Gastroesophageal sphincter (tissue), 4 donors: ENCODE measurements around the gene MOB3B. TPM values are rescaled to one million over a fixed set of nuclear protein-coding genes. Genes with fewer than 3 reads are reported as not detected.
"Not testable (repeated sequence)": the region's sequence is repeated elsewhere in the genome, so short reads cannot be mapped to it uniquely, and the experiment has no call there.

Source experiments
- ATAC-seq: fragments of 150-250 bp; one replicate; pipeline ENCODE4 v1.9.1; 2016; ENCODE audit warnings: mild to moderate bottlenecking, moderate library complexity
- H3K27ac ChIP-seq, 4 donors: fragments of 200-600 bp; sonication (generic) in 3 of 4; 1 replicate in 3 of 4; 2 replicates in 1 of 4; pipeline ENCODE4 v1.5.1; 2016 to 2019
- H3K27me3 ChIP-seq: fragments of 200-600 bp; sonication (generic); one replicate; pipeline ENCODE4 v1.5.1; 2019
- H3K36me3 ChIP-seq, 2 donors: fragments of 200-600 bp; sonication (generic); one replicate each; pipeline ENCODE4 v1.5.1; 2019; ENCODE audit warnings: control low read depth in 1 of 2
- H3K4me1 ChIP-seq, 3 donors: fragments of 200-600 bp; sonication (generic); 1 replicate in 2 of 3; 2 replicates in 1 of 3; pipeline ENCODE4 v1.5.1; 2016 to 2019; ENCODE audit warnings: control low read depth in 2 of 3
- H3K4me3 ChIP-seq, 2 donors: fragments of 200-600 bp; sonication (generic); one replicate each; pipeline ENCODE4 v1.5.1; 2019; ENCODE audit warnings: mild to moderate bottlenecking in 1 of 2, moderate library complexity in 1 of 2
- H3K9me3 ChIP-seq, 3 donors: fragments of 200-600 bp; sonication (generic); one replicate each; pipeline ENCODE4 v1.5.1; 2017 to 2019; ENCODE audit warnings: control low read depth in 2 of 3
- CTCF ChIP-seq, 4 experiments: fragments of 200-600 bp in 2 of 4; fragments of 450-650 bp in 2 of 4; sonication (generic) in 1 of 4; IDR thresholded peaks; one replicate each; pipeline ENCODE4 v1.5.1; 2017 to 2019; ENCODE audit warnings: antibody characterized with exemption in 4 of 4, mild to moderate bottlenecking in 2 of 4, moderate library complexity in 2 of 4
- EP300 ChIP-seq: sonication (generic); formaldehyde crosslinking; IDR thresholded peaks from one replicate; pipeline ENCODE4 v1.6.1; 2017; ENCODE audit warnings: antibody characterized with exemption, mild to moderate bottlenecking
- POLR2A ChIP-seq, 2 donors: fragments of 450-650 bp; IDR thresholded peaks; one replicate each; pipeline ENCODE4 v1.6.1; 2017; ENCODE audit warnings: antibody characterized with exemption in 2 of 2, mild to moderate bottlenecking in 2 of 2, moderate library complexity in 1 of 2
- POLR2AphosphoS5 ChIP-seq: sonication (generic); formaldehyde crosslinking; IDR thresholded peaks from one replicate; pipeline ENCODE4 v1.6.1; 2017; ENCODE audit warnings: antibody characterized with exemption
- WGBS, 2 donors: methylation state at CpG; one replicate each; pipeline ENCODE4 v1.1.5; 2018; ENCODE audit warnings: low coverage in 1 of 2; 5-methylcytosine and 5-hydroxymethylcytosine counted together
- total RNA-seq, 4 donors: library from RNA; depleted of rRNA; stranded (reverse); fragments of >200 nt; gene quantifications; one replicate each; pipeline ENCODE4 v1.1.0, GENCODE V29; 2016

MOB3B gene
- total RNA-seq, 4 donors from 2014 or later = 10.2 to 12.4 (median 11.6) TPM

- Histone ChIP-seq H3K9me3 (no peaks in the 10 kb centered on the region), H3K4me1 (no peaks in the 10 kb centered on the region), H3K27me3 (no peaks in the 10 kb centered on the region), H3K27ac (no peak overlapping the region), H3K36me3 (no peaks in the 10 kb centered on the region), H3K4me3 (no peak overlapping the region)
- ATAC-seq = no peak
- 24 to 49% methylated on average over 4 to 5 of the region's 5 CpGs for WGBS, 2 donors
- no peak for TF ChIP-seq POLR2AphosphoS5
Measured at GRCh38 chr9:27505744-27506161, 23.9 kb downstream of the MOB3B start.

- no peak for ATAC-seq
- no peaks in the 10 kb centered on the region for H3K4me1 ChIP-seq
- H3K36me3 ChIP-seq = no peaks in the 10 kb centered on the region
- no peaks in the 10 kb centered on the region for H3K9me3 ChIP-seq
- H3K4me3 ChIP-seq = no peak overlapping the region
- H3K27me3 ChIP-seq = no peaks in the 10 kb centered on the region
- TF ChIP-seq CTCF (IDR thresholded peaks at IDR 0.05) (no peak), POLR2A (IDR thresholded peaks at IDR 0.05) (no peak), EP300 (no peak), POLR2AphosphoS5 (no peak)
- no peak overlapping the region for H3K27ac ChIP-seq
Measured at GRCh38 chr9:27504259-27504658, 25.4 kb downstream of the MOB3B start.

GRCh38 chr9:27503623-27504022 lies 26.0 kb downstream of the MOB3B start:
- no peaks in the 10 kb centered on the region for H3K9me3 ChIP-seq
- TF ChIP-seq POLR2AphosphoS5 (no peak), CTCF (IDR thresholded peaks at IDR 0.05) (no peak), EP300 (no peak), POLR2A (IDR thresholded peaks at IDR 0.05) (no peak)
- no peaks in the 10 kb centered on the region for H3K27me3 ChIP-seq
- no peak overlapping the region for H3K27ac ChIP-seq
- 73 to 84% methylated on average over 3 to 4 of the region's 4 CpGs for WGBS, 2 donors
- no peak overlapping the region for H3K4me3 ChIP-seq
- no peaks in the 10 kb centered on the region for H3K4me1 ChIP-seq
- no peaks in the 10 kb centered on the region for H3K36me3 ChIP-seq
- no peak for ATAC-seq

- 93 to 100% methylated on average over 1 to 3 of the region's 3 CpGs for WGBS, 2 donors
- H3K27me3 ChIP-seq, ATAC-seq, H3K27ac ChIP-seq, H3K36me3 ChIP-seq, H3K9me3 ChIP-seq, H3K4me3 ChIP-seq: not testable (repeated sequence)
- peaks cover 0 to 24% (median 3%) of the 10 kb centered on the region in 3 donors for H3K4me1 ChIP-seq
Measured at GRCh38 chr9:27500902-27501301, 28.7 kb downstream of the MOB3B start.

- H3K4me3 ChIP-seq = no peak overlapping the region
- no peaks in the 10 kb centered on the region for H3K36me3 ChIP-seq
- no peak overlapping the region for H3K27ac ChIP-seq
- WGBS, 2 donors = 29 to 54% methylated on average over 2 of the region's 2 CpGs
- TF ChIP-seq EP300 (no peak), POLR2AphosphoS5 (peak; percentile 31)
- H3K9me3 ChIP-seq = no peaks in the 10 kb centered on the region
- H3K27me3 ChIP-seq = no peaks in the 10 kb centered on the region
- peaks cover 0 to 34% (median 7%) of the 10 kb centered on the region in 3 donors for H3K4me1 ChIP-seq
- no peak for ATAC-seq
Measured at GRCh38 chr9:27499451-27499850, 30.2 kb downstream of the MOB3B start.

- Histone ChIP-seq H3K27ac (no peak overlapping the region), H3K9me3 (no peaks in the 10 kb centered on the region), H3K4me1 (peaks cover 0 to 34% (median 7%) of the 10 kb centered on the region in 3 donors), H3K4me3 (no peak overlapping the region), H3K27me3 (no peaks in the 10 kb centered on the region), H3K36me3 (no peaks in the 10 kb centered on the region)
- WGBS, 2 donors = 70 to 72% methylated on average over 9 to 10 of the region's 11 CpGs
- ATAC-seq = no peak
- no peak for TF ChIP-seq POLR2AphosphoS5
- TF ChIP-seq EP300 = no peak
- no peak for TF ChIP-seq CTCF (IDR thresholded peaks at IDR 0.05)
- no peak for TF ChIP-seq POLR2A (IDR thresholded peaks at IDR 0.05)
Measured at GRCh38 chr9:27497883-27498417, 31.7 kb downstream of the MOB3B start.
